IMR-90 (cell line): ENCODE measurements around the gene LATS2. TPM values are rescaled to one million over a fixed set of nuclear protein-coding genes. Genes with fewer than 3 reads are reported as not detected.
A peak's percentile ranks its signal among the peaks of the same experiment; 100 is the strongest.

Experiments used
- ATAC-seq: fragments of 200-7000 bp; cut with Tn5 transposase; 2 replicates; pipeline ENCODE4 v1.9.1; 2020; ENCODE audit warnings: low read depth, mild to moderate bottlenecking, moderate library complexity
- BruUV-seq: library from RNA; stranded (reverse); fragments of 400-500 nt; replicated peaks from 2 replicates; lab custom pipeline; 2021; lab: Mats Ljungman, UMichigan
- CTCF ChIA-PET: fragments of 300-600 bp; formaldehyde crosslinking; extraction: SDS; loops from one replicate; lab custom pipeline; 2021; ENCODE audit warnings: antibody characterized with exemption; lab: Yijun Ruan, JAX
- POLR2A ChIA-PET: fragments of 300-600 bp; sonication (Branson Sonifier 250); formaldehyde crosslinking; loops from one replicate; lab custom pipeline; 2022; ENCODE audit warnings: antibody characterized with exemption; ENCODE audit not compliant: unreplicated experiment; lab: Charles Lee
- DNase-seq: peaks from one replicate; pipeline ENCODE4 v3.0.0; 2013
- H2AFZ ChIP-seq: replicated peaks from 2 replicates; pipeline ENCODE3; 2013; ENCODE audit warnings: low read length, mild to moderate bottlenecking; ENCODE audit not compliant: poor library complexity
- H2AK5ac ChIP-seq: 2 replicates; pipeline ENCODE4 v1.6.1; 2013; ENCODE audit warnings: low read depth, low read length, inconsistent platforms
- H2AK9ac ChIP-seq: replicated peaks from 2 replicates; pipeline ENCODE3; 2013; ENCODE audit warnings: mild to moderate bottlenecking, low read depth, low read length, moderate library complexity; ENCODE audit not compliant: poor library complexity
- H2BK120ac ChIP-seq: 2 replicates; pipeline ENCODE4 v1.6.1; 2013; ENCODE audit warnings: low read depth, low read length, inconsistent platforms
- H2BK15ac ChIP-seq: 3 replicates; pipeline ENCODE4 v1.6.1; 2013; ENCODE audit warnings: low read depth, low read length, inconsistent platforms
- H2BK20ac ChIP-seq: 2 replicates; pipeline ENCODE4 v1.6.1; 2013; ENCODE audit warnings: low read depth, mild to moderate bottlenecking, inconsistent platforms, low read length, moderate library complexity
- H2BK5ac ChIP-seq: 2 replicates; pipeline ENCODE4 v1.6.1; 2013; ENCODE audit warnings: mild to moderate bottlenecking, low read depth, low read length, inconsistent platforms; ENCODE audit not compliant: poor library complexity, severe bottlenecking
- H3K14ac ChIP-seq: replicated peaks from 2 replicates; pipeline ENCODE4 v1.6.1; 2013; ENCODE audit warnings: low read depth, low read length, inconsistent platforms
- H3K18ac ChIP-seq: 2 replicates; pipeline ENCODE4 v1.6.1; 2013; ENCODE audit warnings: low read depth, low read length, control low read depth
- H3K23ac ChIP-seq: 2 replicates; pipeline ENCODE4 v1.6.1; 2013; ENCODE audit warnings: low read depth, low read length, inconsistent platforms
- H3K27ac ChIP-seq: 2 replicates; pipeline ENCODE4 v1.5.1; 2013; ENCODE audit warnings: mild to moderate bottlenecking, control low read depth, low read length; ENCODE audit not compliant: insufficient read depth
- H3K27me3 ChIP-seq: 2 replicates; pipeline ENCODE4 v1.6.1; 2013; ENCODE audit warnings: low read length; ENCODE audit not compliant: control insufficient read depth, insufficient read depth
- H3K36me3 ChIP-seq: 2 replicates; pipeline ENCODE4 v1.6.1; 2013; ENCODE audit warnings: low read length, mixed read lengths; ENCODE audit not compliant: control insufficient read depth, insufficient read depth
- H3K4ac ChIP-seq: 2 replicates; pipeline ENCODE4 v1.6.1; 2013; ENCODE audit warnings: low read depth, low read length, inconsistent platforms
- H3K4me1 ChIP-seq: 2 replicates; pipeline ENCODE4 v1.6.1; 2013; ENCODE audit warnings: low read length, mixed read lengths; ENCODE audit not compliant: control insufficient read depth, insufficient read depth
- H3K4me2 ChIP-seq: 2 replicates; pipeline ENCODE4 v1.6.1; 2013; ENCODE audit warnings: low read depth, mild to moderate bottlenecking, control low read depth, low read length, moderate library complexity
- H3K4me3 ChIP-seq: 2 replicates; pipeline ENCODE4 v1.5.1; 2013; ENCODE audit warnings: low read depth, mild to moderate bottlenecking, control low read depth, low read length, moderate library complexity; ENCODE audit not compliant: insufficient read depth
- H3K56ac ChIP-seq: 2 replicates; pipeline ENCODE4 v1.6.1; 2013; ENCODE audit warnings: low read length, inconsistent platforms; ENCODE audit not compliant: insufficient read depth; ENCODE audit errors: extremely low read depth
- H3K79me1 ChIP-seq, 2 experiments: 2 replicates each; pipeline ENCODE4 v1.6.1; 2013; ENCODE audit warnings: low read length in 2 of 2, inconsistent platforms in 1 of 2, low read depth in 1 of 2
- H3K9ac ChIP-seq: 2 replicates; pipeline ENCODE4 v1.6.1; 2013; ENCODE audit warnings: low read depth, low read length, control low read depth
- H3K9me1 ChIP-seq: 2 replicates; pipeline ENCODE4 v1.6.1; 2013; ENCODE audit warnings: low read length, inconsistent platforms; ENCODE audit not compliant: insufficient read depth
- H3K9me3 ChIP-seq: 2 replicates; pipeline ENCODE4 v1.6.1; 2013; ENCODE audit warnings: low read length; ENCODE audit not compliant: control insufficient read depth, insufficient read depth
- H4K20me1 ChIP-seq: 2 replicates; pipeline ENCODE4 v1.6.1; 2013; ENCODE audit warnings: low read length, inconsistent platforms; ENCODE audit not compliant: insufficient read depth
- H4K5ac ChIP-seq: 2 replicates; pipeline ENCODE4 v1.6.1; 2013; ENCODE audit warnings: mild to moderate bottlenecking, low read depth, low read length, control low read depth
- H4K8ac ChIP-seq, 2 experiments: 2 replicates each; pipeline ENCODE4 v1.6.1; 2013; ENCODE audit warnings: low read depth in 2 of 2, low read length in 2 of 2, control low read depth in 1 of 2, inconsistent platforms in 1 of 2
- H4K91ac ChIP-seq: 2 replicates; pipeline ENCODE4 v1.6.1; 2013; ENCODE audit warnings: low read depth, low read length, inconsistent platforms; ENCODE audit not compliant: insufficient read depth
- BHLHE40 ChIP-seq: fragments of 150-350 bp; IDR thresholded peaks from 2 replicates; pipeline ENCODE4 v1.6.1; 2016; ENCODE audit warnings: mild to moderate bottlenecking, low read depth, low read length
- CEBPB ChIP-seq: IDR thresholded peaks from 2 replicates; pipeline ENCODE4 v1.6.1; 2012; ENCODE audit warnings: low read depth, low read length, improper control_type of control experiment
- CHD1 ChIP-seq: IDR thresholded peaks from 2 replicates; pipeline ENCODE4 v1.6.1; 2012; ENCODE audit warnings: low read depth, low read length, improper control_type of control experiment
- ELK1 ChIP-seq: fragments of 150-350 bp; IDR thresholded peaks from 2 replicates; pipeline ENCODE4 v1.6.1; 2016; ENCODE audit warnings: low read depth, mild to moderate bottlenecking, low read length, moderate library complexity, borderline replicate concordance
- MAFK ChIP-seq: IDR thresholded peaks from 2 replicates; pipeline ENCODE4 v1.6.1; 2012; ENCODE audit warnings: low read depth, low read length, improper control_type of control experiment
- MAZ ChIP-seq: IDR thresholded peaks from 2 replicates; pipeline ENCODE4 v1.6.1; 2012; ENCODE audit warnings: low read depth, mild to moderate bottlenecking, low read length, improper control_type of control experiment, moderate library complexity, borderline replicate concordance
- MXI1 ChIP-seq: IDR thresholded peaks from 2 replicates; pipeline ENCODE4 v1.6.1; 2012; ENCODE audit warnings: low read depth, mild to moderate bottlenecking, low read length, moderate library complexity, borderline replicate concordance
- NFE2L2 ChIP-seq: fragments of 150-350 bp; IDR thresholded peaks from 2 replicates; pipeline ENCODE4 v1.6.1; 2016; ENCODE audit warnings: low read depth, mild to moderate bottlenecking, low read length
- RCOR1 ChIP-seq: IDR thresholded peaks from 2 replicates; pipeline ENCODE4 v1.6.1; 2012; ENCODE audit warnings: mild to moderate bottlenecking, low read length, improper control_type of control experiment; ENCODE audit not compliant: insufficient replicate concordance
- SMC3 ChIP-seq: fragments of 150-350 bp; IDR thresholded peaks from 2 replicates; pipeline ENCODE4 v1.6.1; 2016; ENCODE audit warnings: low read depth, mild to moderate bottlenecking, antibody characterized with exemption, low read length, moderate library complexity
- WGBS, 2 experiments: methylation state at CpG; one replicate each; pipeline versions ENCODE4 v1.1.5 to v1.1.7; 2013; ENCODE audit warnings: missing lambda C conversion rate in 2 of 2; ENCODE audit not compliant: insufficient read length in 1 of 2; ENCODE audit errors: extremely low coverage in 2 of 2; 5-methylcytosine and 5-hydroxymethylcytosine counted together
- dilution Hi-C: fragments of 300-500 bp; cut with HindIII; formaldehyde crosslinking; loops from one replicate; pipeline ENCODE4 v1.14.3; 2018; ENCODE audit warnings: low sequenced_read_pairs; ENCODE audit not compliant: unreplicated experiment
- in situ Hi-C: fragments of 300-500 bp; cut with MboI; formaldehyde crosslinking; loops from 3 replicates; pipeline ENCODE4 v1.14.3; 2019; ENCODE audit warnings: low sequenced_read_pairs, inconsistent platforms, mixed read lengths
- intact Hi-C: fragments of 100-400 bp; cut with micrococcal nuclease; formaldehyde crosslinking; loops from 2 replicates; pipeline ENCODE4 v1.10.0; 2022
- polyA plus RNA-seq, 3 experiments: library from polyadenylated mRNA; depleted of rRNA; stranded (reverse); fragments of >200 nt; gene quantifications; 2 replicates each; pipeline ENCODE4 v1.2.3, GENCODE V29; 2012; ENCODE audit warnings: low replicate concordance in 1 of 3
- total RNA-seq: library from RNA; depleted of rRNA; stranded (reverse); fragments of >200 nt; gene quantifications from 2 replicates; pipeline ENCODE4 v1.2.3, GENCODE V29; 2012

LATS2 gene
- total and polyA plus RNA-seq, 2 of the 4 experiments (the other 2 are of a cell fraction): 12.7 to 22.4 TPM

DNA sequence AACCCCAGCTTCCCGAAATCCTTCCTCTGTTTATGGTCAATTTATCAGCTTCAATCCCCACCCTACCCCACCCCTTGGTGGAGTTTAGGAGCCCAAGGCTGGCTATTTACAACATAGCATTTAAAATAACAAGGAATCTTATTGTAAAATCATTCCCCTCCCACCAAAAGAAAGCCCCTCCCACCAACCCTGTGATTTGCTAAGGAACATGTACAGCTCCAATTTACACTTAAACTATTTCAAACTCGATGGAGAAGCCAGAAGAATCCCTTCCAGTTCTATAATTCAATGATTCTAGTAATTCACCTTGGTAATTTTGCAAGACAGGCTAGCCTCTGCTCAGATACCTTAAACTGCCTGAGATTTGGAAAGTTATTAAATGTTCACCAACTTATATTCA lies 3.0 kb downstream of the LATS2 start:
- H3K4me3 ChIP-seq: no peak overlapping the region

More for the DNA sequence above, 3.0 kb downstream of the LATS2 start:
- no peak overlapping the region for H3K56ac ChIP-seq
- peaks cover 21% of the 10 kb centered on the region for H3K9me1 ChIP-seq
- no peak overlapping the region for H2BK20ac ChIP-seq
- no peaks in the 10 kb centered on the region for H3K27me3 ChIP-seq
- no TSS peak for BruUV-seq
- H2BK15ac ChIP-seq: no peak overlapping the region
- ATAC-seq: no peak
- no peak overlapping the region for H2AK9ac ChIP-seq
- H2BK120ac ChIP-seq: no peak overlapping the region
- no peak for DNase-seq
- H3K9me3 ChIP-seq: no peaks in the 10 kb centered on the region
- CTCF ChIA-PET: interaction anchor here (1.3 kb wide), 1 partner anchor 114 kb away, joined by 3 read pairs; no protein-coding TSS in a partner anchor
- peaks cover 27% of the 10 kb centered on the region for H3K4me1 ChIP-seq
- no peak overlapping the region for H2BK5ac ChIP-seq
- WGBS, 2 experiments: 60% methylated on average over 1 of the region's 2 CpGs; no CpG with 5 or more reads in 1 of the 2 experiments
- dilution Hi-C loops (no loop called here), in situ Hi-C loops (no loop called here), intact Hi-C loops (no loop called here)
- no peak overlapping the region for H4K91ac ChIP-seq
- no peak overlapping the region for H4K8ac ChIP-seq
- H4K20me1 ChIP-seq: peaks cover 70% of the 10 kb centered on the region
- no peak overlapping the region for H3K27ac ChIP-seq
- H3K14ac ChIP-seq: no peak overlapping the region
- H3K4me2 ChIP-seq: peak overlapping the region; percentile 85
- H3K23ac ChIP-seq: peak overlapping the region; percentile 60; the same call in 1 of the 2 replicates
- no peak overlapping the region for H4K5ac ChIP-seq
- H3K36me3 ChIP-seq: peaks cover 15% of the 10 kb centered on the region
- H3K18ac ChIP-seq: no peak overlapping the region
- H3K9ac ChIP-seq: no peak overlapping the region
- no peak overlapping the region for H2AFZ ChIP-seq
- H3K79me1 ChIP-seq: peaks cover 0 to 32% of the 10 kb centered on the region in 2 experiments; a peak in 2 of 4 replicates
- POLR2A ChIA-PET: interaction anchor here (0.7 to 1.0 kb wide), 2 partner anchors 14 to 66 kb away, joined by 4 to 6 read pairs; no protein-coding TSS in a partner anchor
- H3K4ac ChIP-seq: no peak overlapping the region
- TF ChIP-seq MAZ: no peak
- no peak for TF ChIP-seq CEBPB
- no peak for TF ChIP-seq MAFK
- no peak for TF ChIP-seq ELK1
- no peak for TF ChIP-seq CHD1
- no peak for TF ChIP-seq MXI1
- TF ChIP-seq SMC3: no peak
- TF ChIP-seq BHLHE40: no peak
- TF ChIP-seq RCOR1: no peak
- no peak for TF ChIP-seq NFE2L2
- no peak overlapping the region for H2AK5ac ChIP-seq
